Jurkat, Clone E6-1 (cell line): ENCODE results near the gene CEP350.
"Not testable (repeated sequence)": the region's sequence is repeated elsewhere in the genome, so short reads cannot be mapped to it uniquely, and the experiment has no call there.

Experiments used
- DNase-seq: peaks from one replicate; pipeline ENCODE4 v3.0.0-alpha.2; 2011; ENCODE audit warnings: low read depth, low spot score
- H3K4me3 ChIP-seq: 2 replicates; pipeline ENCODE4 v1.5.1; 2011; ENCODE audit warnings: mild to moderate bottlenecking, low read length, control low read depth, moderate library complexity

Gene CEP350

DNA sequence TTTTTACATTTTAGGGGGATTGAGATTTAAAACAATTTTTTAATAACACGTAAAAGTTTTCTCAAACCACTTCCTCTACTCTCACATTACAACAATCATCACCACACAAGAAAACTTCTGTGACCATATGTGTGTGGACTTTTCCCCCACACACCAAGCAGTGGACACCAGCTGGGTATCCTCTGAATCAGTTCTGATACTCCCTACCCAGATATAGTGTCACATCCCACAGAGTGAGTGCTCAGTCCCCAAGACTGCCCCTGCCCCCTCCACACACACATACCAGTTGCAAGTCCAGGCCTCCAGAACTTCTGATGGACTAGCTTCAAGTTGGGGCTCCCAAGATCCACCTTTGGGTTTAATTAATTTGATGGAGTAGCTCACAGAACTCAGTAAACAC is 146.8 kb downstream of the CEP350 start:
- no peak overlapping the region for H3K4me3 ChIP-seq
- no peak for DNase-seq

- no peak overlapping the region for H3K4me3 ChIP-seq
- no peak for DNase-seq
These were observed 149.2 kb downstream of the CEP350 start for GRCh38 chr1:180103819-180104218.

GRCh38 chr1:180112091-180112490 is 157.5 kb downstream of the CEP350 start:
- no peak for DNase-seq
- no peak overlapping the region for H3K4me3 ChIP-seq

DNA sequence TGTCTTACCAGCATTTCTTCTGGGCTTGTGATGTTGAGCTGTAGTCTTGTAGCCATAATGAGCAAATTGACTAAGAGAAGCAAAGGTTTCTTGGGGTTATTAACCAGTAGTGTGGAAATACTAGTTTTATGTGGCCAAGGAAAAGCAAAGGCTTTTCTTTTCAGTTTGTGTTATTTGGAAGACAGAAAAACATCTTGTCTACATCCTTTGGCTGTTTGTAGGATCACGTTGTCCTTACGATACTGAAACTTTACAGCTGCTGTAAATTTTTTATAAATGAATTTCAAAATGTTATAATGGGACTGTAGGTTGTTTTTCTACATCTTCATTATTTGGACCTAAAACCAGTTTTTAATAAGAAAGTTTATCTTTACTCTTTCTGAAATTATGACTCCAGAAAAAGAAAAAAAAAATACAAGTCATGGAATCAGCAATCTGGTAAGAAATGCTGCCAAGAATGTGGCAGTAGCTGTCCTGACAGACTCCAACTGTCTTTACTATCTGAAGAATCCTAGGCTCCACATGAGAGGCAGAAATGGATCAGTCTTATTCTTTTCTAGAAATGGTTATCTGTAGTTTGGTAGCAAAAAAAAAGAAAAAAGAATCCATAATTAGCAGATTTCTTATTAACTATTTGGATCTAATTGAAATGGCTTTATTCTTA is 158.5 kb downstream of the CEP350 start:
- DNase-seq, result no peak
- no peak overlapping the region for H3K4me3 ChIP-seq

DNA sequence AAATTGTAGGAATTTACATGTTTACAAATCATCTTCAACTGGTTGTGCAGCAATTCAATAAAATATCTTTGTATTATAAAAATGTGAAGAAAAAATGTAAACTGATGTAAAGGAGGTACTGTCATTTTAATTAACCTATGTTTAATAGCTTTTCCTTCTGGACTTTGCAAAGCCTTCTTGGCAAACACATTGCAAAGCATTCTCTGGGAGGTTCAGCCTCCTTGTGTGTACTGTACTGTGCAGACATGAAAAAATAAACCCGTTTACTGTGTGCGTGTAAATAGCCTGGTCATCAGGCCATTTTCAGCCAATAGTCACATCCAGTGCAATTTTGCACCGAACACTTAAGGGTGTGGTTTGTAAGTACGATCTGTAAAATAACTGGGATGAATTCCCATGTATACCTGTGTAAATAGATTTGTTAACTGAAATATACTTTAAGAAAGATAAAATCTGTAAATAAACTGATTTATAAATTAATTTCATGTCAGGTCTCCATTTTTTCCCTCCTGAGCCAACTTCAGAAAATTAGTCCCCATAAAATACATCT is 159.9 kb downstream of the CEP350 start:
- no peak overlapping the region for H3K4me3 ChIP-seq
- no peak for DNase-seq

DNA sequence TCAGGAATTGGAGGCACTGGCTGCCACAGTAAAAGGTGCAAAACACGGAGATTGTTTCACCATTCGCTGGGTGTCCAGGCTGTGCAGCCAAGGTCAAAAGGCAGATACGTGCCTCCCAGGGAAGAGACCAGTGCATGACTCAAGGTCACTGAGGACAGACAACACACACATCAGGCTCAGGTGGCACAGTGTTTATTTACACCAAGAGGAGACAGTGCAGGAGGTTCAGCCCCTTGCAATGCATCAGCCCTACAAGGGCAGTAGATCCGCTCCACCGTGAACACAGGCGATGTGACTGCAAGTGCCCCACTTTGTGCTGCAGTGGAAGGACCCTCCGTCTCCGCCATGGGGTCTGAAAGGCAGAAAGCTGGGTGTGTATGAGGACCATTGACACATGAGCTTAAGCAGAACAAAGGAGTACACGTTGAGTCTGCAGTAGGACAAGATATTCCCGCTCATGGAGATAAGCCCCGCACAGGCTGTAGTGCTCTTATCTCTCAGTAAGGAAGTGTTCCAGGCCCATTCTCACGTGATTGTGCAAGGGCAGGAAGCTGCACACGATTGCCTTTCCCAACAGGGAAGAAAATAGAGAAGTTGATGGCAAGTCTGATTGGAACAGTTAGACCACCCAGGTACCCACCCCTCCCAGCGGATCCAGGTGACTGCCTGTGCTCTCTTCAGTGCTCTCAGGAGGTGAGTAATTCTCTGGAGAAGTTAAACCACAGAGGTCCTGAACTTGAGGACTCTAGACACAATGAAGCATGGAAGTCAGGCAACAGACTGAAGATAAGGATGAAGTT is 162.6 kb downstream of the CEP350 start:
- no peak for DNase-seq
- no peak overlapping the region for H3K4me3 ChIP-seq

- no peak for DNase-seq
- H3K4me3 ChIP-seq, result no peak overlapping the region
These were observed 163.1 kb downstream of the CEP350 start for GRCh38 chr1:180117764-180118116.

DNA sequence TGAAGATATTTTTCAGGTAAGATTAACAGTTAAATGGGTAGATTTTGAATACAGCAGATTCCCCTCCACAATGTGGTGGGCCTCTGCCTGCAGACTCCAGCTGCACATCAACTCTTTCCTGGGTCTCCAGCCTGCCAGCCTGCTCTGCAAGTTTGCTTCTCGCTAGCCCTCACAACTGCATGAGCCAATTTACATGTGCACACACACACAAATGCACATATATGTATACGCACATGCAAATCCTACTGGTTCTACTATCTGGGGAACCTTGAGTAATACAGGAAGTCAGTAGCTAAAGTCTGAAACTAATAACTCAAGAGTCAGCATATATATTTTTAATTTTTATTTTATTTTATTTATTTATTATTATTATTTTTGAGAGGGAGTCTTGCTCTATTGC is 165.2 kb downstream of the CEP350 start:
- DNase-seq, result no peak
- no peak overlapping the region for H3K4me3 ChIP-seq

- DNase-seq, result no peak
- no peak overlapping the region for H3K4me3 ChIP-seq
These were observed 168.9 kb downstream of the CEP350 start for GRCh38 chr1:180123463-180123936.

DNA sequence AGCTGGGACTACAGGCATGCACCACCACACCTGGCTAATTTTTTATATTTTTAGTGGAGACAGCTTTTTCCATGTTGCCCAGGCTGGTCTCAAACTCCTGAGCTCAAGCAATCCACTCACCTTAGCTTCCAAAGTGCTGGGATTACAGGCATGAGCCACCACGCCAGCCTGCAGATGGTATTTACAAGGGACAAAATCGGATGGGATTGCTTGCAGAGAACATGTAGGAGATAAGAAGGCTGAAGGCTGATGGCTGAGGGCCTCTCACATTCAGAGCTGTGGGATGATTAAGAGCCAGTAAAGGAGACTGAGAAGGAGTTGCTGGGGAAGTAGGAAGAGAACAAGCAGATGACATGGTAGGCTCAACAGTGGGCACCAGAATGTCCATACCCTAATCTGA is 176.0 kb downstream of the CEP350 start:
- no peak for DNase-seq
- no peak overlapping the region for H3K4me3 ChIP-seq

DNA sequence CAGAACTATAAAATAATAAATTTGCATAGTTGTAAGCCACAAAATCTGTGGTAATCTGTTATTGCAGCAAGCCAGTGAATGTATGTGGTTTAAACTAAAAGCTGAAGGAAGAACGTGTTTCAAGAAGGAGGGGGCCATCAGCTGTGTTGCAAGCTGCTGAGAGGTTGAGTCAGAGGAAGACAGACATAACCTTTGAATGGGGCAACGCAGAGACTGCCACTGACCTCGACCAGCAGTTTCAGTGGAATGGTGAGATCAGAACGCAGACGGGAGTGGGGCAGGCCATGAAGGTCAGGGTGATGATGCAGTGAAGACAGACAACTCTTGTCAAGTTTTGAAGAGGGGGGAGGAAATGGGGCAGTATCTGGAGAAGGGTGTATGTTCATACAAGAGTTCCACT is 176.9 kb downstream of the CEP350 start:
- DNase-seq, result no peak
- no peak overlapping the region for H3K4me3 ChIP-seq

- no peak overlapping the region for H3K4me3 ChIP-seq
- no peak for DNase-seq
These were observed 178.6 kb downstream of the CEP350 start for GRCh38 chr1:180133193-180133592.

DNA sequence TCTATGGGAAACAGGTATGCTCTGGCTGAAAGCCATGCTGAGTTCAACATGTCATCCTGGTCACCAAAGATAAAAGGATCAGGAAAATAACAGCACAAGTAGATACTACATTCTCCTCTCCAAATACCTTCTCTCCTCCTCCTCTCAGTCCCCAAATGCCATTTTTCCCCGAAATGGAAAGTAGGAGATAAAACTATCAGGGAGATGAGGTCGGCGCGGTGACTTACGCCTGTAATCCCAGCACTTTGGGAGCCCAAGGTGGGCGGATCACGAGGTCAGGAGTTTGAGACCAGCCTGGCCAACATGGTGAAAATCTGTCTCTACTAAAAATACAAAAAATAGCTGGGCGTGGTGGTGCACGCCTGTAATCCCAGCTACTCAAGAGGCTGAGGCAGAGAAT is 179.1 kb downstream of the CEP350 start:
- DNase-seq, H3K4me3 ChIP-seq: not testable (repeated sequence)

DNA sequence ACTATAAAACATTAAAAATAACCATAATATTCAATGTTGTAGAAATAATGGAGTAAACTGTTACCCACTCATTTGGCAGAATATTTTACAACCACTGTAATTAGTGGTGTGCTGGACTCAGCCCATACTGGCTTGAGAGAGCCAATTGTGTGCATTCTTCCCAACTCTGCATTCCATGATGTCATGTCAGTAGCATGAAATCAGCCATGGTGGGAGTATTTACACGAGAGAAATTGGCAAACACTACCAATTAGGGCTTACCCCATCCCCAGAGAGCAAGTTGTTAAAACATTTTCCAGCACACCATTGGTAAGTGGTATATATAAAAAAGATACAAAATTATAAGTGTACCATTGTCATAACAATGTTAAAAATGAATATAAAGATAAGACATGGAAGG is 180.9 kb downstream of the CEP350 start:
- no peak for DNase-seq
- H3K4me3 ChIP-seq, result no peak overlapping the region

GRCh38 chr1:180136331-180136967 is 181.8 kb downstream of the CEP350 start:
- H3K4me3 ChIP-seq, result no peak overlapping the region
- no peak for DNase-seq

GRCh38 chr1:180136968-180137356 is 182.4 kb downstream of the CEP350 start:
- DNase-seq, result no peak
- H3K4me3 ChIP-seq, result no peak overlapping the region

DNA sequence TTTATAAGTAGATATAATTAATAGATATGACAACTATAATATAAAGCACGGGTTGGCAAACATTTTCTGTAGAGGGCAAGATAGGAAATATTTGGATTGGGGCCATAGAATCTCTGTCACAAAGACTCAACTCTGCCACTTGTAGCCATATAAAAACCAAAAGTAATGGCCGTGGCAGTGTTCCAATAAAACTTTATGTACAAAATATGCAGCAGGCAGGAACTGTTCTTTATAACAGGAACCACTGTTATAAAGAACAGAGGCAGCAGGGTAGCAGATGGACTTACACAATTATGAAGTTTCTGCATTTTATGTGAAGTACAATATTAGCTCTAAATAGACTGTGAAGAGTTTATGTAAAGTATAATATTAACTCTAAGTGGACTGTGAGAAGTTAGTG is 183.2 kb downstream of the CEP350 start:
- H3K4me3 ChIP-seq, result no peak overlapping the region
- no peak for DNase-seq

GRCh38 chr1:180141381-180141934 is 186.8 kb downstream of the CEP350 start:
- no peak overlapping the region for H3K4me3 ChIP-seq
- DNase-seq, result no peak

GRCh38 chr1:180143359-180143758 is 188.7 kb downstream of the CEP350 start:
- no peak for DNase-seq
- H3K4me3 ChIP-seq, result no peak overlapping the region
